AG20443 (cell line): ENCODE data around the gene ERBB2.
"Not testable (repeated sequence)": the region's sequence is repeated elsewhere in the genome, so short reads cannot be mapped to it uniquely, and the experiment has no call there.

Experiments used
- DNase-seq: peaks from one replicate; pipeline ENCODE4 v3.0.0; 2012; ENCODE audit warnings: low spot score, mixed read lengths

Gene ERBB2

DNA sequence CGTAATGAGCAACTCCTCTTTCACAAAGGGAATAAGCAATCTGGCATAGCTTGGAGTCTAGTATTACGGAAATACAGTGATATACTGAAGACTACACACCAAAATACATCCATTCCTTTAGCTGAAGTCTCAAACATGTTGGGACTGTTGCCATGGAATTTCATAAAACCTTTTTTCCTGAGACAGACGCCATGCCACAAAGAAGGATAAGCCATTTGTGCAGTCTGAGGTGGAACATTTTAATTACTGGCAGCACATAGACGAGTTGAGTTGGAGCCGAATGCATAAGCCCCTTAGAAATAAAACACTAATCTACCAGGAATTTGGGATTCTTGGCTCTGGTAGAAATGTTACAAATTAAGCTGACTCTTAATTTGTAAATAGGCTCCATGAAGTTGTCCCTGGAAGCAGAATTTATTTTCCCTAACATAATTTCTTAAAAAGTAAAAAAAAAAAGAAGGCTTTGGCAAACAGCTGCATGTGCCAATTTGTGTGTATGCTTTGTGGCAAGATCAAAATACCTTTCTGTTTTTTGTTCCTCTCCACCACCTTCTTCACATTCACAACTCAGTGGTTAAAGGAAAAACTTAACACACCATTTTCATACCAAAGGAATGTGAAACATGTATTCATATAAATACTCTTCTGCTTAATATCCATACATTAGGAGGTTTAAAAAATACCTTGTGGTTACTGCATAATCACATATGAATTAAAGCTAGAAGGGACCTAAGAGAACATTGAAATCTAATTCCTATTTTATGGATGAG lies 63.4 kb downstream of the ERBB2 start:
- DNase-seq: no peak

DNA sequence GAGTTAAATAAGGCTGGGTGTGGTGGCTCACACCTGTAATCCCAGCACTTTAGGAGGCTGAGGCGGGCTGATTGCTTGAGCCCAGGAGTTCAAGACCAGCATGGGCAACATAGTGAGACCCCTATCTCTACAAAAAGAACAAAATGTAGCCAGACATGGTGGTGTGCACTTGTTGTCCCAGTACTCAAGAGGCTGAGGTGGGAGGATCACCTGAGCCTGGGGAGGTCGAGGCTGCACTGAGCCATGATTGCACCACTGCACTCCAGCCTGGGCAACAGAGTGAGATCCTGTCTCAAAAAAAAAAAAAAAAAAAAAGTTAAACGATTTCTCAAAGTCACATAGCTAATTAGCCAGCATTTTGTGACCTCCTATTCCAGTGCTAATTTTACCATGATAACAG lies 64.3 kb downstream of the ERBB2 start:
- not testable (repeated sequence) for DNase-seq

DNA sequence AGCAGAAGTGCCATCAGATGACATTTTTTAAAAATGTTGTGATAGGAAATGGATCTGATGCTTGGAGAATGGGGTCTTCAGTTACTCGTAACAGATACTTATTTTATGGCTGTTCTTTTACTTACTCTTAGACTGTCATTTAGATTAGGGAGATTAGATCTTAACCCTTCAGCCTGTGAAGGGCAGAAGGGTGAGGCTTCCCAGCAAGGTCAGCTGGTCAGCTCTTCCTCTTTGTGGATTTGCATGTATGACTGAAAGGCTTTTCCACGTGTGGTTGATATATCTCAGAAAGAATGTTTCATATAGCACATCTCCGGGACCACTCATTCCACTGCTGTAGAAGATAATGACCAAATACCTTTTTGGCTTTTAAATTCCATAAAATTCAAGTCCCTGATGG lies 65.3 kb downstream of the ERBB2 start:
- DNase-seq: no peak

DNA sequence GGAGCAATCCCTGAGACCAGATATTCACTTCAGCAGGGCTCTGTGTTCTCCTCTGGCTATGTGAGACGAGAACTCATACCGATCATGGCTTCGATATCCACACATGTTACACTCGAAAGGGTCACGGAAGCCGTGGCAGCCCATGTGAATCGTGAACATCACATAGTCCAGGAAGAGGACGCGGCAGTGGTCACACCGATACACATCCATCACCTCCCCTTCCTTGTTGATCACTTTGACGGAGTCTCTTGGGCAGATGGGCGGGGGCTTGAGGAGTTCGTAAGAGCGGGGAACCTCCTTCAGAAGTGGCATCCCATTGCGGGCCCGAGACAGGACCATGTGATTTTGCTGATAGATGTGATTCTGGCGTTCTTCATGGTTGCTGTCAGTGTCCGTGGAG lies 65.9 kb downstream of the ERBB2 start:
- DNase-seq: no peak

DNA sequence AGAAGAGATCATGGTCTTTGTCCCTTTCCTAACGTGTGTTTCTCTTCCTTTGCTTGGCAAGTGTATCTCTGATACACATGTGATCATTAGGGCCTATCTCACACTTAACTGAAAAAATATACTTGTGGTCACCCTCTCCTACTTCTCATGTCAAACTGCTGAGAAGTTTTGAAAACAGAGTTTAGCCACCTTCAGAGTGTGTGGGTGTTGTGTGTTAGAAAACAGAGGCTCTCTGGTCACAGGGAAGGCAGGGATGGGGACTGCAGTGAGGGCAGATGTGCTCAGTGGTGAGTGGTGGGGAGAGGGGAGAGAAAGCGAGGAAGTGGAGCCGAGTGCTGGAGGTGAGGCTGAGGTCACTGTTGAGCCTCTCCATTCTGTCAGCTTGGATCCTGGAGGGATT lies 67.3 kb downstream of the ERBB2 start:
- no peak for DNase-seq

DNA sequence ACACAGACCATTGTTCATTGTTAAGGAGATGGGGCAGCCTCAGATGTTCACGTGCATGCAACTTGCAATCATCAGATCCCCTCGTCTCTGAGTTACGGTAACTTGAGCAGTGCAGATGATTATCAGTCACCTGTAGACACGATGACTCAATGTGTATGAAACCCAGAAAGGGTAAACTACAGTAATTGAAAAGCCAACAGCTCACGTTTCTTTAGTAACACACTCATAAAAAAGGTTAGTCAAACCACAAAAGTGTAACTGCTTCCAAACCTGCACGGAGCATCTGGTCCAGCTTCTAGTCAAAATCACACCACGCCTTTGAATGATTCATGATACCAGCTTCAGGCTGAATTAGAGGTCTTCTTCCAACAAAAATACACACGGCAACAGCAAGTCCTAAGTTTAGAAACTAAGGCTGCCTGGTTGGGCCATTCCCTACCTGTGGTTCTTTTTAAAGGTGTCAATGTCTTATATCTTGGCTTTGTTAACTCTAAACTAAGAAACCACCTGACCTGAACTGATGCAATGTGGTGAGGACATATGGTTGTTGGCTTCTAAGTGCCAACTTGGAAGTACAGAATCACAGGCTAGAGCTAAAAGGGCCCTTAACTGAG lies 70.2 kb downstream of the ERBB2 start:
- DNase-seq: no peak

DNA sequence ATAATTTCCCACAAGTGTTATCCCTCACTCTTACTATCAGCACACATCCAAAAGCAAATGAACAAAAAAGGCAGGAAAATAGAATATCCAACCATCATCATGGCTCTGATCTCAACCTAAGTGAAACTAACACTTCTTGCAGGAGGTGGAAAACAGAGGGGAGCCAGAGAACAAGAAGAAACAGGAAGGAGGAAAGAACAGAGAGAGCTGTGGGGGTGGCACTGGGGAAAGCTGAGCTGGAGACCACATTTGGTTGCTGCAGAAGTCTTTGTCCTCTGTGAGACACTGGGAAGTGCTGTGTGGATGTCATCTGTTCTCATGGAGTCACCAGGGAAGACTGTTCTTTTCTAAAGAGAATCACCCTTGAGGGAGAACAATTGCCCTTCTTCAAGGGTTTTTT lies 72.6 kb downstream of the ERBB2 start:
- no peak for DNase-seq

DNA sequence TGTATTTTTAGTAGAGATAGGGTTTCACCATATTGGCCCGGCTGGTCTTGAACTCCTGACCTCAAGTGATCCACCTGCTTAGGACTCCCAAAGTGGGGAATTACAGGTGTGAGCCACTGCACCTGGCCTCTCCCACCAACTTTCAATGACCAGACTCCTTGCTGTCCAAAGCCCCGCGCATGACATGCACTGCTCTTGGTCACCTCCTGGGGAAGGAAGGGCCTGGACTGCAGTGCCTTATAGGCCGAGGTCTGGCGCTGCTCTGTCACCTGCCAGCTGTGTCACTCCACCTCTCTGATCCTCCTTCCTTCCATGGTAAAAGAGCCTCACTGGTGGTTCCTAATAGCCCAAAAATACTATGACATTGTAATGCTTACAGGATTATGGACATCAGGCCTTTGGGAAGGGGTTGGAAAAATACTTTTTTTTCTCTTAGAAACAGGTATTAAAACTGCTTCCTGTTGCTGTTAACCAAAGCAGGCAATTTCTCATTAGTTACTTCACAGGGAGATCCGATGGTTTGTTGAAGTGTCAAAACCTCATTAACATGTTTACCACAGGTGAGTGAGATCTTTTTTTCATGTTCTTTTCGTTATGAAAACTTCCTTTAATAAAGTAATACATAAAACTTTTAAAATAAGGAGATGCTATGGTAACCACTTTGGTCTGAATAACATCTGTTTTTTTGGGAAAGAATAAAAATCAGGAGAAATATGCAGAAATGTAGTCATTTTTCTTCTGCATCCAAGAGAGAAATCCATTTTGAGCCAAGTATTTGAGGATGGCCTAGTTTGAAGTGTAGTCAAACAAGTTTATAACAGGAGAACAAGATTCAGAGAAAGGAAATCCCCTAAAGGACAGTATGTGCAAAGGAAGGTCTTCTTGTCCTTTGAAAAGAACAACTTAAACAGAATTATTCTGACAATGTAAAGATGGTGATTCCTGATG lies 73.4 kb downstream of the ERBB2 start:
- DNase-seq: no peak

DNA sequence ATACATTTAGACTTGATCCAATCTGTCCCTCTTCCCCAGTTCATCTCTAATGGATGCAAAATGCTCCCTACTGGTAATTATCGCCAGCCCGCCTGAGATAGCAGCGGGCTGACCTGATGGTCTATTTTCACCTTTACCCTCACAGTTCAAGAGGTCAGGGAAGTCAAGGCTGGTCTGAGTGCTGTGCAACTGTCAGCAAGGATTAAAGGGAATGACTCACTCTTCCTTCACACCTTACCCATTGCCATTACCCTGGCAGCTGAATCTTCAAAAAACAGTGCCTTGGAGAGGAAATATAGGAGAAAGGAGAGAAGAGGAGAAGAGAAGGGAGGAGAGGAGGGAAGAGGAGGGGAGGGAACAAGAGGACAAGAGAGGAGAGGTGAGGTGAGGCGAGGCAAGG lies 74.2 kb downstream of the ERBB2 start:
- no peak for DNase-seq

DNA sequence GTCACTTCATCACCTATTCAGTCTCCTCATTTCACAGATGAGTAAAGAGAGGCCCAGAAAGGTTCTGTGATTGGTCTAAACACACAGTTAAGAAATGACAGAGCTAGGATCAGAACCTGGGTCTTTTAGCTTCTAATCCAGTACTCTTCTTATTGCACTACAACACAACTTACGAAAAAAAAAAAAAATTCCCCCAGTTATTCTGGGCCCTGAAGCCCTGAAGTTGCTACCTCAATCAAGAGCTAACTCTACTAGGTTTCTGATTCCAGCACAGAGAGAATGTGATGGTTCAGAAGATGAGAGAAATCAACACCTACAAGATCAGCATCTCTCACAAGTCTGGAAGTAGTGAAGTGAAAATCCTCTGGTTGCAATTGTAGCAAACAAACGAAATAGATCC lies 75.2 kb downstream of the ERBB2 start:
- DNase-seq: no peak

DNA sequence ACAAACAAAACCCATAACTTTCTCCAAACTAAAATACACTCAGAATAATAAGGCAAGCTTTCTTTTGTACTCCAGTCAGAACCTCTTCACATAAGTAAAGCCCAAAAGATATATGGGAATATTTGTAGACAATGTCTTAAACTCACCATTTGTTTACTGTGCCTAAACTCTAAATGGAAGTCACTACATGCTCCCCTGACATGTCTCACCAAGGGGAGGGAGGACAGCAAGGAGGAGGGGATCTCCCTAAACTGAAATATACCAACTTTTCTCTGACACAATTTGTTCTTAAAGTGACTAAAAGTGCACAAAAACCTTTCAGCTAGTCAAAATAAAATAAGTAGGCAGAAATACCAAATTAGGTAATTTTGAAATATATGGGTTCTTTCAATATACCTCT lies 76.4 kb downstream of the ERBB2 start:
- DNase-seq: no peak

DNA sequence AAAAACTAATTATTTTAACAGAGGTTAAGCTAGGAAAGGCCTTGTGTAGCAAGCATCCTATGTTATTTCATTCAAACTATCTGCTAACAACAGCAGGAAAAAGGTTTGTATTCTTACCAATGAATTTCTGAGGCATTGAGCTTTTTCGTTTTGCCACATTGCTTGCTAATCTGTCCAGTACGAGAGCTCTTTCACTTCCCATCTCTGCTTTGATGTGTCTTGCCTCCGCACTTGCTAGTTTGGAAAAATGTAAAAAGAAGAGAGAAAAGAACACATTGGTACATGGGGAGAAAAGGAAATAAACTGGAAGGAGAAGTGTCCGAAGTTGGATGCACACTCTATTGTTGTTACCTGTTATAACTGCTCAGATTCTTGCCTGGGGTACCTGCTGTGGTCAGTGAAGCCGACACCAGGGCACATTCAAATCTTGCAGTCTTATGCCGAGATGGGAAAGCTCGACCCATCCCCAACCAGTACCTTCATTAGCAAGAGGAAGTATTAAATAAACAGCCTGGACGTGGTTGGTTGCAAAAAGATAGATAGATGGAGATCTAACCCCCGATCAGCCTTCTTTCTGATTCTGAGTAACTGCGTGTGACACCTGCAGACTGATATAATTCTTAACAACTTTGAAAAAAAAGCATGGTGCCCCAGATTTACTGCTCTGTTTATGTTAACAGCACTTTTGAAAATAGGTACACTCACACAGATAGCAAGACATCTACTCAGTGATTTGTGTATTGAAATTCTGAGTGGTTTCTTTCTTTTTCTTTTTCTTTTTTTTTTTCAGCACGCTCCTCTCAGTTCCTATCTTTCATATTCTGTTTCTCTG lies 77.9 kb downstream of the ERBB2 start:
- DNase-seq: no peak
